K562 (cell line): ENCODE results near the gene INPP5K. TPM values are rescaled to one million over a fixed set of nuclear protein-coding genes. Genes with fewer than 3 reads are reported as not detected.

ENCODE experiments used
- EP400 ChIP-seq: fragments of 450-650 bp; IDR thresholded peaks from 2 replicates; pipeline ENCODE4 v1.6.1; 2017; ENCODE audit warnings: antibody characterized with exemption, mild to moderate bottlenecking, moderate library complexity
- ETV5 ChIP-seq: sonication (generic); formaldehyde crosslinking; IDR thresholded peaks from 2 replicates; pipeline ENCODE4 v1.4.0; 2020; ENCODE audit warnings: low read depth, mild to moderate bottlenecking, missing genetic modification reagents
- MXI1 ChIP-seq: IDR thresholded peaks from 2 replicates; pipeline ENCODE4 v1.6.1; 2011; ENCODE audit warnings: low read depth, mild to moderate bottlenecking, improper control_type of control experiment, low read length
- NBN ChIP-seq: fragments of 450-650 bp; IDR thresholded peaks from 2 replicates; pipeline ENCODE4 v1.6.1; 2016; ENCODE audit warnings: low read depth, mild to moderate bottlenecking
- NFE2 ChIP-seq: IDR thresholded peaks from 2 replicates; pipeline ENCODE4 v1.6.1; 2014; ENCODE audit warnings: antibody characterized with exemption, low read depth
- SUPT5H ChIP-seq: fragments of 450-650 bp; IDR thresholded peaks from 2 replicates; pipeline ENCODE4 v1.6.1; 2016
- ZFP30 ChIP-seq: fragments of 250-450 bp; sonication (Bioruptor Pico); IDR thresholded peaks from 2 replicates; pipeline ENCODE4 v1.8.0; 2022; ENCODE audit warnings: moderate library complexity, mild to moderate bottlenecking, inconsistent platforms, borderline replicate concordance
- ZNF134 ChIP-seq: fragments of 250-450 bp; sonication (Bioruptor Pico); conservative IDR thresholded peaks from 2 replicates; pipeline ENCODE4 v1.4.0; 2020
- polyA plus RNA-seq, 8 experiments: library from polyadenylated mRNA; depleted of rRNA in 4 of 8; stranded (reverse) in 5 of 8; unstranded in 3 of 8; fragments of >200 nt; fragmentation: Nextera tagmentation in 2 of 8; fragmentation: Illumina TruSeq in 1 of 8; extraction: Ambion mirVana in 2 of 8; extraction: Trizol in 1 of 8; gene quantifications; 2 replicates each; pipeline versions ENCODE4 v1.2.1 to v1.2.3, GENCODE V29; 2011 to 2014; ENCODE audit warnings: inconsistent platforms in 1 of 8, missing spikeins in 1 of 8
- total RNA-seq, 7 experiments: library from RNA; depleted of rRNA in 6 of 7; stranded (reverse); fragments of >200 nt in 6 of 7; fragmentation: Illumina TruSeq in 2 of 7; extraction: Trizol in 2 of 7; gene quantifications; 2 replicates each; pipeline versions ENCODE4 v1.2.1 to v1.2.3, GENCODE V29; 2011 to 2021; ENCODE audit warnings: low replicate concordance in 1 of 7
- TF ChIP-seq, protein P1 (sequence below): fragments of 250-450 bp; sonication (Bioruptor Pico); IDR thresholded peaks from 2 replicates; pipeline ENCODE4 v1.4.0; 2020; ENCODE audit warnings: mild to moderate bottlenecking, moderate library complexity
- TF ChIP-seq, protein P2 (sequence below): sonication (generic); formaldehyde crosslinking; IDR thresholded peaks from 2 replicates; pipeline ENCODE4 v1.8.0; 2022; ENCODE audit warnings: mild to moderate bottlenecking, missing genetic modification reagents
- TF ChIP-seq, protein P3 (sequence below): fragments of 250-450 bp; sonication (Bioruptor Pico); IDR thresholded peaks from 2 replicates; pipeline ENCODE4 v1.4.0; 2020

The INPP5K gene
- total and polyA plus RNA-seq, 9 of the 15 experiments (the other 6 are each of a cell fraction or from before 2014, with no cell fraction given) = 0.63 to 15.1 (median 10.1) TPM

DNA sequence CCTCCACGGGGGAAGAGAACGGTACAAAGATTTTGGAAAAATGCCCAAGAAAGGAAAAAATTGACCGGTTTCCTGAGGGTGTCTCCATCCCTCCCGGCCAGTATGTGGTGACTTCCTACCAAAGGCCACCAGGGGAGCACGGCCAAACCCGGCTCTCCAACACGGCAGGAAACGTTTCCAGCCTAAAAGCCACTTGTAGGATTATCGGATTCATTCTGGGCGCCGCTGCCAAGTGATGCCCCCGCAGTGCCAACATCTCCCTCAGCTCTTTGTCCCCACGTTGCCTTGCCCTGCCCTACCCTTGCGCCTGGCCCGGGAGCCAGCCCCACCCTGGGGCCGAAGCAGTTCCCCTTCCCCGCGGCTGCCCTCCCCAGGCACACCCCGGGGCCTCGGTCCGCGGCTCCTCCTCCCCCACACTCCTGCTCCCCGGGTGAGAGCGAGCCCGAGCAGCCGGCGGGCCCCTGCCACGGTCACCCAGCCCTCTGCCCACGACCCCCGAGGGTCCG, 61.1 kb downstream of the INPP5K start (continued):
- TF ChIP-seq, protein P1, sequence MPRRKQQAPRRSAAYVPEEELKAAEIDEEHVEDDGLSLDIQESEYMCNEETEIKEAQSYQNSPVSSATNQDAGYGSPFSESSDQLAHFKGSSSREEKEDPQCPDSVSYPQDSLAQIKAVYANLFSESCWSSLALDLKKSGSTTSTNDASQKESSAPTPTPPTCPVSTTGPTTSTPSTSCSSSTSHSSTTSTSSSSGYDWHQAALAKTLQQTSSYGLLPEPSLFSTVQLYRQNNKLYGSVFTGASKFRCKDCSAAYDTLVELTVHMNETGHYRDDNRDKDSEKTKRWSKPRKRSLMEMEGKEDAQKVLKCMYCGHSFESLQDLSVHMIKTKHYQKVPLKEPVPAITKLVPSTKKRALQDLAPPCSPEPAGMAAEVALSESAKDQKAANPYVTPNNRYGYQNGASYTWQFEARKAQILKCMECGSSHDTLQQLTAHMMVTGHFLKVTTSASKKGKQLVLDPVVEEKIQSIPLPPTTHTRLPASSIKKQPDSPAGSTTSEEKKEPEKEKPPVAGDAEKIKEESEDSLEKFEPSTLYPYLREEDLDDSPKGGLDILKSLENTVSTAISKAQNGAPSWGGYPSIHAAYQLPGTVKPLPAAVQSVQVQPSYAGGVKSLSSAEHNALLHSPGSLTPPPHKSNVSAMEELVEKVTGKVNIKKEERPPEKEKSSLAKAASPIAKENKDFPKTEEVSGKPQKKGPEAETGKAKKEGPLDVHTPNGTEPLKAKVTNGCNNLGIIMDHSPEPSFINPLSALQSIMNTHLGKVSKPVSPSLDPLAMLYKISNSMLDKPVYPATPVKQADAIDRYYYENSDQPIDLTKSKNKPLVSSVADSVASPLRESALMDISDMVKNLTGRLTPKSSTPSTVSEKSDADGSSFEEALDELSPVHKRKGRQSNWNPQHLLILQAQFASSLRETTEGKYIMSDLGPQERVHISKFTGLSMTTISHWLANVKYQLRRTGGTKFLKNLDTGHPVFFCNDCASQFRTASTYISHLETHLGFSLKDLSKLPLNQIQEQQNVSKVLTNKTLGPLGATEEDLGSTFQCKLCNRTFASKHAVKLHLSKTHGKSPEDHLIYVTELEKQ (CRISPR knock-in tag) = no peak
- TF ChIP-seq SUPT5H = no peak
- TF ChIP-seq MXI1 = no peak
- TF ChIP-seq, protein P2, sequence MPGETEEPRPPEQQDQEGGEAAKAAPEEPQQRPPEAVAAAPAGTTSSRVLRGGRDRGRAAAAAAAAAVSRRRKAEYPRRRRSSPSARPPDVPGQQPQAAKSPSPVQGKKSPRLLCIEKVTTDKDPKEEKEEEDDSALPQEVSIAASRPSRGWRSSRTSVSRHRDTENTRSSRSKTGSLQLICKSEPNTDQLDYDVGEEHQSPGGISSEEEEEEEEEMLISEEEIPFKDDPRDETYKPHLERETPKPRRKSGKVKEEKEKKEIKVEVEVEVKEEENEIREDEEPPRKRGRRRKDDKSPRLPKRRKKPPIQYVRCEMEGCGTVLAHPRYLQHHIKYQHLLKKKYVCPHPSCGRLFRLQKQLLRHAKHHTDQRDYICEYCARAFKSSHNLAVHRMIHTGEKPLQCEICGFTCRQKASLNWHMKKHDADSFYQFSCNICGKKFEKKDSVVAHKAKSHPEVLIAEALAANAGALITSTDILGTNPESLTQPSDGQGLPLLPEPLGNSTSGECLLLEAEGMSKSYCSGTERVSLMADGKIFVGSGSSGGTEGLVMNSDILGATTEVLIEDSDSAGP = no peak
- TF ChIP-seq ZNF134 = no peak
- TF ChIP-seq EP400 = no peak
- no peak for TF ChIP-seq ZFP30 (CRISPR knock-in tag)
- no peak for TF ChIP-seq NFE2
- TF ChIP-seq NBN = no peak
- TF ChIP-seq ETV5 (CRISPR knock-in tag) = no peak
- TF ChIP-seq, protein P3, sequence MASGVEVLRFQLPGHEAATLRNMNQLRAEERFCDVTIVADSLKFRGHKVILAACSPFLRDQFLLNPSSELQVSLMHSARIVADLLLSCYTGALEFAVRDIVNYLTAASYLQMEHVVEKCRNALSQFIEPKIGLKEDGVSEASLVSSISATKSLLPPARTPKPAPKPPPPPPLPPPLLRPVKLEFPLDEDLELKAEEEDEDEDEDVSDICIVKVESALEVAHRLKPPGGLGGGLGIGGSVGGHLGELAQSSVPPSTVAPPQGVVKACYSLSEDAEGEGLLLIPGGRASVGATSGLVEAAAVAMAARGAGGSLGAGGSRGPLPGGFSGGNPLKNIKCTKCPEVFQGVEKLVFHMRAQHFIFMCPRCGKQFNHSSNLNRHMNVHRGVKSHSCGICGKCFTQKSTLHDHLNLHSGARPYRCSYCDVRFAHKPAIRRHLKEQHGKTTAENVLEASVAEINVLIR = no peak
